Measurements from ENCODE around the gene FOXO1.

Gene FOXO1

GRCh38 chr13:40509876-40510275, 156.6 kb downstream of the FOXO1 start:
- no peak for DNase-seq (ENCODE audit: low read depth, low spot score)

GRCh38 chr13:40508767-40509342, 157.6 kb downstream of the FOXO1 start:
- no peak for DNase-seq (ENCODE audit: low read depth, low spot score)

- peak; percentile 72 for DNase-seq (ENCODE audit: low read depth, low spot score)
Observed at GRCh38 chr13:40508127-40508526, 158.3 kb downstream of the FOXO1 start.

GRCh38 chr13:40506592-40507446, 159.6 kb downstream of the FOXO1 start:
- no peak for DNase-seq (ENCODE audit: low read depth, low spot score)

All from astrocyte of the hippocampus (primary cell).